D721Med (cell line): Measurements from ENCODE around the gene TAGLN2.
A peak's percentile ranks its signal among the peaks of the same experiment; 100 is the strongest.

Source experiments
- DNase-seq: peaks from one replicate; pipeline ENCODE4 v3.0.0; 2011; ENCODE audit warnings: low spot score; ENCODE audit not compliant: insufficient read length
- FAIRE-seq: peaks from 2 replicates; lab custom pipeline; 2011; peaks lifted over from hg19 to GRCh38; lab: Jason Lieb, UNC
- TF ChIP-seq, protein P1 (sequence below): IDR thresholded peaks from 2 replicates; pipeline ENCODE4 v1.5.1; 2012; ENCODE audit warnings: mild to moderate bottlenecking, control low read depth; ENCODE audit not compliant: insufficient read depth; ENCODE audit errors: missing control alignments

Gene TAGLN2

DNA sequence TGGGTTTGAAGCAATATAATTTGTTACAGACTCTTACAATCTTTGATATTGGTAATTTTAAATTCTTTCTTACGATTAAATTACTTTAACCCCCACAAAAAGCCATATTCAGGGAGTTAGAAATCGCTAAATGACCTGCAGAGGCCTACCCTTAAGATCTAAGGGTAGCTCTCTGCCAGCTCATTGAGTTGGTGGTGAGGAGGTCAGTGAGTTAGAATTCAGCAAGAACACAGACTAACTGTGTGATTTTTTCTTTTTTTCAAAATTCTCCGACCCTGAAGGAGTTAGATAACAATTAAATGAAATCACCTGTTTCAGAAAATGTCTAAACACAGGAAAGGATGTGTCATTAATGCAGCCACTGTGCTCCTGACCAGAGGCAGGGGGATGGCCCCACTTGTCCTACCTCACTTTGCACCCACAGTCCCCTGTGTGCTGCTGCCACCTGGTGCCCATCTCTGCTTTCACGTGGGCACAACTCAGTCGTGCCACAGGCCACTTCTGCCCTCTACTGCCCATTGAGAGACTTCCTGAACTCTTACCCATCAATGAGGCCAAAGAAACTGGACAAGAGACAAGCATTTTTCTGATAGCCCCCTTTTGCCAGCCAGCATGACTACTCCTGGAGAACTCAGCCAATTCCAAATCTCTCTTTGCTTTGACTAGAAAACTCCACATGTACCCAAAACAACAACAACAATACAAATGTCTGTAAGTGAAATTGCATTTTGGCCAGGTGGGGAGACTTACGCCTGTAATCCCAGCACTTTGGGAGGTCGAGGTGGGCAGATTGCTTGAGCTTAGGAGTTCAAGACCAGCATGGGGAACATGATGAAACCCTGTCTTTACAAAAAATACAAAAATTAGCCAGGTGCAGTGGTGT is 33.8 kb downstream of the TAGLN2 start:
- FAIRE-seq (peak; percentile 90), DNase-seq (peak; percentile 70)
- TF ChIP-seq, protein P1, sequence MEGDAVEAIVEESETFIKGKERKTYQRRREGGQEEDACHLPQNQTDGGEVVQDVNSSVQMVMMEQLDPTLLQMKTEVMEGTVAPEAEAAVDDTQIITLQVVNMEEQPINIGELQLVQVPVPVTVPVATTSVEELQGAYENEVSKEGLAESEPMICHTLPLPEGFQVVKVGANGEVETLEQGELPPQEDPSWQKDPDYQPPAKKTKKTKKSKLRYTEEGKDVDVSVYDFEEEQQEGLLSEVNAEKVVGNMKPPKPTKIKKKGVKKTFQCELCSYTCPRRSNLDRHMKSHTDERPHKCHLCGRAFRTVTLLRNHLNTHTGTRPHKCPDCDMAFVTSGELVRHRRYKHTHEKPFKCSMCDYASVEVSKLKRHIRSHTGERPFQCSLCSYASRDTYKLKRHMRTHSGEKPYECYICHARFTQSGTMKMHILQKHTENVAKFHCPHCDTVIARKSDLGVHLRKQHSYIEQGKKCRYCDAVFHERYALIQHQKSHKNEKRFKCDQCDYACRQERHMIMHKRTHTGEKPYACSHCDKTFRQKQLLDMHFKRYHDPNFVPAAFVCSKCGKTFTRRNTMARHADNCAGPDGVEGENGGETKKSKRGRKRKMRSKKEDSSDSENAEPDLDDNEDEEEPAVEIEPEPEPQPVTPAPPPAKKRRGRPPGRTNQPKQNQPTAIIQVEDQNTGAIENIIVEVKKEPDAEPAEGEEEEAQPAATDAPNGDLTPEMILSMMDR = peak; percentile 100

DNA sequence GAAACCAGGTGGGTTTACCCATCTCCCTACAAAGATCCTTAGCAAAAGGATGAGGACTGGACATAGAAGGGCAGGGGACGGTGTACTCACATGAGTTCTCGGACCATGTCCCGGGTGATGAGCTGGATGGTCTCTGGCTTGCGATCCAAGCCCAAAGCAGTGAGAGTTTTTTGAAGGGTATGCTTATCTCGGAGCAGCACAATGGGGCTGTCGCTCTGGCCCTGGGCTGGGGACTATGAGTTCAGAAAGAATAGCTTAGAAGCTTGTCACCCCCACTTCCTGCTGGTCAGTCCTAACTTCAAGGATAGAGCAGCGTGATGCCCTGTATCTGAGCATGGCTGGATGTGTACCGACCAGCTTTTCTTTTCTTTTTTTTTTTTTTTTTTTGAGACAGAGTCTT is 34.9 kb downstream of the TAGLN2 start:
- TF ChIP-seq, protein P1 = no peak
- DNase-seq (no peak), FAIRE-seq (no peak)

DNA sequence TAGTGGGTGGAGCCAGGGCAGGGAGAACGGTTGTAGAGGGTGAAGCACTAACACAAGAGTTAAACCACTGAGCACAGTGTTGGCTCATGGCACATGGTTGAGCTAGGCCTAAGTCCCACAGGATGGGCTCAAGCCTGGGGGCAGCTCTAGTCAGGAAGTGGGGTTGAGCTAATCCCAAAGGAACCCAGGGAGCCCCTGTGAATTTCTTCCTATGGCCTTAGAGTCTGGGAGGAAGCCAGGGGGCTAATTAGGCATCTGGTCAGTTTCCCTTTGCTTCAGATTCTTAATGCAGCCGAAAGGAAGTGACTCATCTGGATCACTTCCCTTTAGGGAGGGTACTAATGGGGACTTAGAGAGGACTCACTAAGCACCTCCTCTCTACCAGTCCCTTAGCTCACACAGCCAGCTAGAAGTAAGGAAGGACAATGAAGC is 35.5 kb downstream of the TAGLN2 start:
- DNase-seq (no peak), FAIRE-seq (no peak)
- TF ChIP-seq, protein P1 = no peak

DNA sequence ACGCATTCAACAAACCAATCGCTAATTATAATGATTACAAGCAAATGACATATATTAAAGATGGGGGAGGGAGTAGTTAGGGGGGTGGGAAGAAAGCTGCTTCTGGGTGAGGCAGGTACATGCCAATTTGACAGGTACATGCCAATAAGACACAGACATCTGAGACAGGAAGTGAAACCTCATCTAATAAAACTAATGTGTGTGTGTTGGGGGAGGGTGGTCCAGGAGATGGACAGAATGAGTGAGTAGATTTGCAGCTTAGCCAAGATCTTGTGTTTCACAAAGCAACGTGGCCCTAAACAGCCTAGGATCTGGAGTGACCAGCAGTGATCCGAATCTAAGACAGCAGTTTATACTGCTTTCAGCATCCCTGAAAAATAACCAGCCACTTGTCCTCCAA is 36.1 kb downstream of the TAGLN2 start:
- DNase-seq (no peak), FAIRE-seq (no peak)
- TF ChIP-seq, protein P1 = no peak

DNA sequence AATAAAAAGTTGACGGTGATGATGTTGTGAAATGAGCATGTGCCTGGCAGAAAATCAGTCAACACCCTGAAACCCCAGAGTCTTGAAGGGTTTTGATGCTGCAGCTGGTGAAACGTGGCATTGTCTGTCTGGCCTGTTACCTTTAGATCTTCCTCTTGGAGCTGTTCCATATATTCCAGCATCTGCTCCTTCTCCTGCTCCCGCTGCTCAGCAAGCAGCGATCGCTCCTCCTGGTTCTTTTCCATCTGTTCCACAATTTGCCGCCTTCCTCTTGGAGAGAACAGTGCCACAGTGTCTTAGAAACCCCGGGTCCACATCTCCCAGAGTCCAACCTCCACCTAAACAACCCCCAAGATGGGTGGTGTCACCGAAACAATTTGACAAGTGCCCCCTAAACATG is 41.0 kb downstream of the TAGLN2 start:
- DNase-seq = no peak

DNA sequence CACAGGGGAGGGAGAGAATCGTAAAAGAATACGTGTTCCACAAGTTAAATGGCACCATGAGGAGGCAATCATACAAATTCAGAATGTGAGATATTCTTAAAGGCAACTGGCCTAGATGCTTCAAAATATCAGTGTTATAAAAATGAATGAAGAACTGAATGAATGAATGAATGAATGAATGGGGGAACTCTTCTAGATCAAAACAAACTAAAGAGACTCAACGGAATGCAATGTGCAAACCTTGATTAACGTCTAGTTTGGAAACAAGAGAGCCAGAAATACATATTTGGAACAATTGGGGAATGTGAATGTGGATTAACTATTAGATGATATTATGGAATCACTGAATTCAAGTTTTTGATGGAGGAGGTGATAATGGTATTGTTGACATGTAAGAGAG is 42.2 kb downstream of the TAGLN2 start:
- TF ChIP-seq, protein P1 = no peak
- DNase-seq (no peak), FAIRE-seq (no peak)

More for the DNA sequence above, 41.0 kb downstream of the TAGLN2 start:
- TF ChIP-seq, protein P1 = no peak
- no peak for FAIRE-seq

DNA sequence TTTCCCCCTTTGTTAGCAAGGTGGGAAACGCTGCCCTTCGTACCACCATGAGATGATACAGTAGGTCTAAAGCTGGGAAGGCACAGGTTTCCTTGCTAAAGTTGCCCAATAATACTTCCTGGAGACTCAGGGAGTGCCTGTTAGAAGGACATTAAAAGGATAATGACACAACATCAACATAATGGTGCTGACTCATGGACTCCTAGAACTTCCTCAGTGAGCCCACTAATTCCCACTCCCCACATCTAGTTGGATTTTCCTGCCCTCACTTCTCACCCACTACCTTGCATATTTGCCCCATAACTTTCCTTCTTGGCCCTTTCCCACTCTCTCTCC is 42.8 kb downstream of the TAGLN2 start:
- FAIRE-seq (no peak), DNase-seq (no peak)
- TF ChIP-seq, protein P1 = no peak
